Embryonic facial prominence (tissue), 1 donor: ENCODE results near the gene DHRS12.

ENCODE experiments used
- DNase-seq: peaks from one replicate; pipeline ENCODE4 v3.0.0-alpha.2; 2016; ENCODE audit errors: extremely low spot score

DHRS12 gene

GRCh38 chr13:51803422-51804294, at the start of gene DHRS12:
Gene DHRS12 (minus strand): TSS chr13:51804163. CDS start chr13:51799659, 4,504 bp downstream.
- DNase-seq: peak; percentile 81

- DNase-seq: no peak
Measured at GRCh38 chr13:51849145-51850101, 45.5 kb upstream of the DHRS12 start.

- DNase-seq: no peak
Measured at GRCh38 chr13:51848674-51849073, 44.7 kb upstream of the DHRS12 start.

- no peak for DNase-seq
Measured at GRCh38 chr13:51846756-51847155, 42.8 kb upstream of the DHRS12 start.

- no peak for DNase-seq
Measured at GRCh38 chr13:51845574-51846318, 41.8 kb upstream of the DHRS12 start.

GRCh38 chr13:51844862-51845573, 41.1 kb upstream of the DHRS12 start, which contains the start of gene TMEM272:
Gene TMEM272 (minus strand): TSS chr13:51845177. CDS start chr13:51838530, 6,647 bp downstream.
- DNase-seq: no peak

- no peak for DNase-seq
Measured at GRCh38 chr13:51843529-51843928, 39.6 kb upstream of the DHRS12 start.

GRCh38 chr13:51841732-51842131, 37.8 kb upstream of the DHRS12 start:
- DNase-seq: no peak

GRCh38 chr13:51840917-51841316, 37.0 kb upstream of the DHRS12 start:
- DNase-seq: no peak

GRCh38 chr13:51839711-51840540, 36.0 kb upstream of the DHRS12 start:
- DNase-seq: no peak

- DNase-seq: no peak
Measured at GRCh38 chr13:51838240-51838846, 34.4 kb upstream of the DHRS12 start.

GRCh38 chr13:51837016-51837415, 33.1 kb upstream of the DHRS12 start:
- DNase-seq: no peak

- DNase-seq: no peak
Measured at GRCh38 chr13:51834581-51835171, 30.7 kb upstream of the DHRS12 start.

GRCh38 chr13:51833980-51834379, 30.0 kb upstream of the DHRS12 start:
- DNase-seq: no peak

GRCh38 chr13:51832471-51833152, 28.6 kb upstream of the DHRS12 start:
- DNase-seq: no peak

GRCh38 chr13:51831519-51831918, 27.6 kb upstream of the DHRS12 start:
- DNase-seq: no peak

GRCh38 chr13:51829568-51829899, 25.6 kb upstream of the DHRS12 start:
- DNase-seq: no peak

GRCh38 chr13:51828730-51829567, 25.0 kb upstream of the DHRS12 start:
- no peak for DNase-seq
